A549 treated with RU486 at 1 μM for 4 hours (cell line): ENCODE data around the gene APOBEC3B. TPM values are rescaled to one million over a fixed set of nuclear protein-coding genes. Genes with fewer than 3 reads are reported as not detected.

Experiments
- total RNA-seq: library from RNA; stranded (reverse); fragments of 200-300 nt; extraction: Qiagen RNA extraction; gene quantifications from 5 replicates; pipeline ENCODE4 v1.2.3, GENCODE V29; 2022; ENCODE audit warnings: low read depth

APOBEC3B gene
- total RNA-seq = 29.1 to 36.5 TPM (median 30.0 TPM) in 5 replicates

DNA sequence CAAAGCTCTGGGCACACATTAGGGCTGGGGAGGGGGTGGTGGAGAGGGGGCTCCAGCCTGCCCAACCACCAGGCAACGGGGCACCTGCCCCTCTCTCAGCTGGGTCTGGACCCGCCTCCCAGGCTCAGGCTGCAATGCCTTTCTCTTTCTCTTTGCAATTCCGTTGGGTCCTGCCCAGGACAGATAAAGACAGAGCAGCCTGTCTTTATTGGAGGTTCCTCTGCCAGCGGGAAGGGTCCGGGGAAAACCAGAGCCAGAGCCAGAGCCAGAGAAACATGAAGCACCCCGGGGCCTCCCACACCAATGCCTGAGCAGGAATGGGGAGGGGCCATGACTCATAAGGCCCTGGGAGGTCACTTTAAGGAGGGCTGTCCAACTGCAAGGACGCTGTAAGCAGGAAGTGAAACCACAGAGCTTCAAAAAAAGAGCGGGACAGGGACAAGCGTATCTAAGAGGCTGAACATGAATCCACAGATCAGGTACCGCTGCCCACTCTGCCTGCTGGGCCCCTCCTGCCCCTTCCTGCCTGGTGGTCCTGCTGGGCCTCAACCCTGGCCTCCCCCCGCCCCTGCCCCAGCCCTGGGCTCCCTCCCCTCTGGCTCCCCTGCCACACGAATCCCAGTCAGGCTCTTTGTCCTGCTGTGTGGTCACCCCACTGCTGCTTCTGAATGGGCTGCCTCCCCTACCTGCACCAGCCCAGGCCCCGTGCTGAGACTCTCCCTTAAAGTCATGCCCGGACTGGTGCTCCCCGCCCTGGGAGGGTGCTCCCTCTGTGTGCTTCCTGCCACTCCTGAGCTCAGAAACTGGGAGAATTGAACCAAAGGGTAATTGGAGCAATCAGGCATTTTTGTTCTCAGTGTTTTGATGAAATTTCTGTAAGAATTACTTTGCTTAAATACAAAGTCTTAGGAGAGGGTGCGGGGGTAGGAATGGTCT, at the start of gene APOBEC3B:
Gene APOBEC3B, plus strand, starts transcription at position 356 of the 936 bp plus-strand sequence. Its CDS starts 107 bp downstream, at position 463.

GRCh38 chr22:38957046-38957770, 24.9 kb upstream of the APOBEC3B start, which contains the start of gene APOBEC3A:
APOBEC3A (plus strand) TSS chr22:38957609; CDS start chr22:38957692, 83 bp downstream.

GRCh38 chr22:39013942-39014722, 32.0 kb downstream of the APOBEC3B start, which contains the start of gene APOBEC3C:
APOBEC3C (plus strand) TSS chr22:39014257; CDS start chr22:39014363, 106 bp downstream.

DNA sequence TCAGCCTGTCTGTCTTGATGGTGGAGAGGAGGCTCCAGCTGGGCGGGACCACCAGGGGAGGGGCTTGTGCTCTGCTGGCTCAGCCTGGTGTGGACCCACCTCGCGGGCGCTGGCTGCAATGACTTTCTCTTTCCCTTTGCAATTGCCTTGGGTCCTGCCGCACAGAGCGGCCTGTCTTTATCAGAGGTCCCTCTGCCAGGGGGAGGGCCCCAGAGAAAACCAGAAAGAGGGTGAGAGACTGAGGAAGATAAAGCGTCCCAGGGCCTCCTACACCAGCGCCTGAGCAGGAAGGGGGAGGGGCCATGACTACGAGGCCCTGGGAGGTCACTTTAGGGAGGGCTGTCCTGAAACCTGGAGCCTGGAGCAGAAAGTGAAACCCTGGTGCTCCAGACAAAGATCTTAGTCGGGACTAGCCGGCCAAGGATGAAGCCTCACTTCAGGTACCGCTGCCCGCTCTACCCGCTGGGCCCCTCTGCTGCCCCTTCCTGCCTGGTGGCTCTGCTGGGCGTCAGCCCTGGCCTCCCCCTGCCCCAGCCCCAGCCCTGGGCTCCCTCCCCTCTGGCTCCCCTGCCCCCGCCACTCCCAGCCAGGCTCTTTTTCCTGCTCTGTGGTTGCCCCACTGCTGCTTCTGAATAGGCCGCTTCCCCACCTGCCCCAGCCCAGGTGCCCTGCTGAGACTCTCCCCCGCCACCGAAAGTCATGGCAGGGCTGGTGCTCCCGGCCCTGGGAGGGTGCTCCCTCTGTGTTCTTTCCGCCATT, 58.6 kb downstream of the APOBEC3B start, which contains the start of gene APOBEC3F:
Gene APOBEC3F, plus strand, starts transcription at position 327 of the 759 bp plus-strand sequence. Its CDS starts 97 bp downstream, at position 424.

Other genes starting within 250 kb of the APOBEC3B start
- 22.9 to 37.2 TPM (median 33.4 TPM) in 5 replicates for gene SUN2, start 226.3 kb upstream of the APOBEC3B start, total RNA-seq
- gene DNAL4, start 188.2 kb upstream of the APOBEC3B start, total RNA-seq = 8.0 to 11.6 TPM (median 10.5 TPM) in 5 replicates
- gene NPTXR, start 138.3 kb upstream of the APOBEC3B start, total RNA-seq = 10.0 to 14.7 TPM (median 11.2 TPM) in 5 replicates
- gene CBX6, start 110.1 kb upstream of the APOBEC3B start, total RNA-seq = 27.3 to 33.9 TPM (median 31.3 TPM) in 5 replicates
- not detected in 5 replicates for gene APOBEC3A, start 24.7 kb upstream of the APOBEC3B start, total RNA-seq
- 25.4 to 28.4 TPM (median 26.5 TPM) in 5 replicates for gene APOBEC3C, start 31.9 kb downstream of the APOBEC3B start, total RNA-seq
- gene APOBEC3D, start 38.8 kb downstream of the APOBEC3B start, total RNA-seq = 0.09 to 0.60 TPM (median 0.20 TPM) in 3 of 5 replicates, not detected in the others
- gene APOBEC3F, start 58.5 kb downstream of the APOBEC3B start, total RNA-seq = 1.9 to 2.8 TPM (median 2.1 TPM) in 5 replicates
- gene APOBEC3G, start 94.9 kb downstream of the APOBEC3B start, total RNA-seq = not detected in 5 replicates
- gene APOBEC3H, start 114.9 kb downstream of the APOBEC3B start, total RNA-seq = 0.19 to 0.51 TPM (median 0.34 TPM) in 4 of 5 replicates, not detected in the other
- gene CBX7, start 170.3 kb downstream of the APOBEC3B start, total RNA-seq = 0.58 to 1.6 TPM (median 1.1 TPM) in 5 replicates